Thoracic aorta (tissue), 2 donors: ENCODE results near the gene ATP5ME. TPM values are rescaled to one million over a fixed set of nuclear protein-coding genes. Genes with fewer than 3 reads are reported as not detected.
"Not testable (repeated sequence)": the region's sequence is repeated elsewhere in the genome, so short reads cannot be mapped to it uniquely, and the experiment has no call there.

ENCODE experiments used
- ATAC-seq: fragments of 150-250 bp; one replicate; pipeline ENCODE4 v1.8.0; 2017; ENCODE audit warnings: low read depth; ENCODE audit not compliant: insufficient number of reproducible peaks, low FRiP score
- DNase-seq: peaks from one replicate; pipeline ENCODE4 v3.0.0-alpha.2; 2020; ENCODE audit warnings: low spot score
- H3K27ac ChIP-seq, 2 donors: fragments of 200-600 bp; sonication (generic); 1 replicate in 1 of 2; 2 replicates in 1 of 2; pipeline ENCODE4 v1.5.1; 2016; ENCODE audit warnings: mild to moderate bottlenecking in 2 of 2, moderate library complexity in 2 of 2
- H3K27me3 ChIP-seq: fragments of 200-600 bp; sonication (generic); replicated peaks from 2 replicates; pipeline ENCODE4 v1.6.0; 2016; ENCODE audit warnings: mild to moderate bottlenecking; ENCODE audit not compliant: insufficient read depth
- H3K36me3 ChIP-seq: fragments of 200-600 bp; sonication (generic); one replicate; pipeline ENCODE4 v1.5.1; 2016
- H3K4me1 ChIP-seq, 2 donors: fragments of 200-600 bp; sonication (generic); 1 replicate in 1 of 2; 2 replicates in 1 of 2; pipeline versions ENCODE4 v1.5.1 to v1.6.0; 2016; ENCODE audit warnings: low read depth in 2 of 2, mild to moderate bottlenecking in 1 of 2; ENCODE audit not compliant: control insufficient read depth in 1 of 2
- H3K4me3 ChIP-seq: fragments of 200-600 bp; sonication (generic); 2 replicates; pipeline ENCODE4 v1.5.1; 2016; ENCODE audit warnings: mild to moderate bottlenecking
- H3K9me3 ChIP-seq: fragments of 200-600 bp; sonication (generic); 2 replicates; pipeline ENCODE4 v1.5.1; 2016
- CTCF ChIP-seq: fragments of 200-600 bp; sonication (generic); IDR thresholded peaks from one replicate; pipeline ENCODE4 v1.5.1; 2019; ENCODE audit warnings: antibody characterized with exemption
- total RNA-seq, 2 donors: library from RNA; depleted of rRNA; stranded (reverse); fragments of >200 nt; gene quantifications; one replicate each; pipeline versions ENCODE4 v1.1.0 to v1.2.3, GENCODE V29; 2016

The ATP5ME gene
- total RNA-seq, 2 donors from 2014 or later = 21.0 to 51.6 TPM

DNA sequence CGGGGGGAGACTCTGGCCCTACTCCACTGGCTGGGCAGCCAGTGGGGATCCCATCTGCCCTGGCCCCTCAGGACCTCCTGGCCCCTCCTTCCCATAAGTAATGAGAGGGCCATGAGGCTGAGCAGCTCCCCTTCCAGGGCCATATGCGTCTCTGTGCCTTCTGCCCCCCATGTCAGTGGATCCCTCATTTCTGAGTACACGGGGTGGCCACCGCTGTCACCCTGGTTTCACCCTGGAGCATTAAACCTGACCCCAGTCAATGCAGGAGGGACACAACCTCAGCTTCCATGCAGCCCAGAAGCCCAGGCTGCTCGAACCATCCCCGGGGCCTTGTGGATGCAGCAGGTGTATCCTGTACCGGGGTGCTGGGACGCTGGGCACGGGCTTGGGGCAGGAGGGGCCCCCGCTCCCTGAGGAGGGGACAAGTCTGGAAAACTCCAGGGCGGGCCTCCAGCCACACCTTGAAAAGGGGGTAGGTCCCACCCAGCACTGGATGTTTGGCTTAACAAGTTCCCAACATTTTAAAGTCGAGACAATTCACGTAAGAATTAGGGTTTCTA is 24.2 kb downstream of the ATP5ME start:
- ATAC-seq (no peak), DNase-seq (no peak)
- no peak for TF ChIP-seq CTCF
- no peaks in the 10 kb centered on the region for H3K36me3 ChIP-seq
- no peak overlapping the region for H3K27ac ChIP-seq
- no peaks in the 10 kb centered on the region for H3K9me3 ChIP-seq
- H3K4me3 ChIP-seq = no peak overlapping the region
- H3K27me3 ChIP-seq = no peaks in the 10 kb centered on the region
- no peaks in the 10 kb centered on the region for H3K4me1 ChIP-seq

DNA sequence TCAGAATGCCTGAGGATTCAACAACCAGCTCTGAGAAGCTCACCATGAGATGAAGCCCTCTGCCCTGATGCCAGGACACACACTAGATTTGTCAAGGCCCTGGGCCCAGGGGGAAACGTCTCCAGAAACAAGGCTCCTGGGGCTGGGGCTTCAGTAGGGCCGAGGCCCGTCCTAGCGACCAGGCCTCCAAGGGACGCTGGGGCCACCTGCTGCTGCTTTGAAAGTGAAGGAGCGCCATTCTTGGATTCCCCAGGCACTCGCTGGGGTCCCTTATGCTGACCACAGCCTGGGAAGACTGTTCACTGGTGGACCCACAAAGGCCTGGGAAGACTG is 24.8 kb downstream of the ATP5ME start:
- ATAC-seq (no peak), DNase-seq (no peak)
- Histone ChIP-seq H3K27ac (no peak overlapping the region), H3K9me3 (no peaks in the 10 kb centered on the region), H3K36me3 (no peaks in the 10 kb centered on the region), H3K27me3 (no peaks in the 10 kb centered on the region), H3K4me1 (no peaks in the 10 kb centered on the region), H3K4me3 (no peak overlapping the region)
- no peak for TF ChIP-seq CTCF

GRCh38 chr4:648579-649292 is 25.3 kb downstream of the ATP5ME start:
- DNase-seq = no peak
- Histone ChIP-seq H3K27ac (no peak overlapping the region), H3K36me3 (no peaks in the 10 kb centered on the region), H3K27me3 (no peaks in the 10 kb centered on the region), H3K9me3 (no peaks in the 10 kb centered on the region), H3K4me3 (no peak overlapping the region), H3K4me1 (no peaks in the 10 kb centered on the region)
- no peak for TF ChIP-seq CTCF
- ATAC-seq = no peak

GRCh38 chr4:647481-647880 is 26.6 kb downstream of the ATP5ME start:
- no peak for DNase-seq
- Histone ChIP-seq H3K27ac (no peak overlapping the region), H3K27me3 (no peaks in the 10 kb centered on the region), H3K4me1 (no peaks in the 10 kb centered on the region), H3K36me3 (no peaks in the 10 kb centered on the region), H3K4me3 (no peak overlapping the region), H3K9me3 (no peaks in the 10 kb centered on the region)
- no peak for ATAC-seq
- no peak for TF ChIP-seq CTCF

- no peaks in the 10 kb centered on the region for H3K36me3 ChIP-seq
- DNase-seq (no peak), ATAC-seq (no peak)
- H3K27me3 ChIP-seq = no peaks in the 10 kb centered on the region
- H3K9me3 ChIP-seq = peaks cover 8% of the 10 kb centered on the region
- TF ChIP-seq CTCF = no peak
- no peak overlapping the region for H3K27ac ChIP-seq
- no peaks in the 10 kb centered on the region for H3K4me1 ChIP-seq
- H3K4me3 ChIP-seq = no peak overlapping the region
These were observed 27.6 kb downstream of the ATP5ME start for GRCh38 chr4:646460-646859.

- H3K4me3 ChIP-seq, H3K36me3 ChIP-seq, H3K9me3 ChIP-seq, H3K4me1 ChIP-seq, DNase-seq, ATAC-seq, H3K27ac ChIP-seq, H3K27me3 ChIP-seq: not testable (repeated sequence)
These were observed 31.7 kb downstream of the ATP5ME start for GRCh38 chr4:642366-642765.
